Testis (tissue), 3 donors: Measurements from ENCODE around the gene MYDGF. TPM values are rescaled to one million over a fixed set of nuclear protein-coding genes. Genes with fewer than 3 reads are reported as not detected.
A peak's percentile ranks its signal among the peaks of the same experiment; 100 is the strongest.

Source experiments
- DNase-seq: peaks from one replicate; pipeline ENCODE4 v3.0.0-alpha.2; 2019
- H3K27ac ChIP-seq, 2 donors: fragments of 200-600 bp; sonication (generic); one replicate each; pipeline ENCODE4 v1.5.1; 2019
- H3K27me3 ChIP-seq: fragments of 200-600 bp; sonication (generic); one replicate; pipeline ENCODE4 v1.5.1; 2019
- H3K36me3 ChIP-seq: fragments of 200-600 bp; sonication (generic); one replicate; pipeline ENCODE4 v1.5.1; 2017; ENCODE audit warnings: low read depth; ENCODE audit errors: missing control alignments
- H3K4me1 ChIP-seq: fragments of 200-600 bp; sonication (generic); one replicate; pipeline ENCODE4 v1.5.1; 2019
- H3K4me3 ChIP-seq, 2 donors: fragments of 200-600 bp; sonication (generic); one replicate each; pipeline ENCODE4 v1.5.1; 2017 to 2019
- H3K9me3 ChIP-seq: fragments of 200-600 bp; sonication (generic); one replicate; pipeline ENCODE4 v1.5.1; 2017
- POLR2A ChIP-seq: fragments of 450-650 bp; IDR thresholded peaks from one replicate; pipeline ENCODE4 v1.6.1; 2017; ENCODE audit warnings: antibody characterized with exemption, mild to moderate bottlenecking, moderate library complexity
- WGBS, 2 donors: methylation state at CpG; one replicate each; pipeline ENCODE4 v1.1.5; 2018; 5-methylcytosine and 5-hydroxymethylcytosine counted together
- intact Hi-C: fragments of 100-400 bp; cut with DNase I; formaldehyde crosslinking; loops from one replicate; pipeline ENCODE4 v1.15.1; 2023; ENCODE audit warnings: low total_unique reads
- polyA plus RNA-seq: library from polyadenylated mRNA; stranded (reverse); fragments of 350-450 nt; fragmentation: Illumina TruSeq; extraction: RNeasy Lipid Tissue Mini Kit (QIAGEN cat#74804); gene quantifications from one replicate; pipeline ENCODE4 v1.2.3, GENCODE V29; 2014; ENCODE audit warnings: low read depth, low replicate concordance; ENCODE audit not compliant: insufficient read depth
- total RNA-seq, 2 donors: library from RNA; depleted of rRNA; stranded (reverse); fragments of >200 nt; gene quantifications; one replicate each; pipeline ENCODE4 v1.2.3, GENCODE V29; 2016
- TF ChIP-seq, protein P1 (sequence below), 3 experiments: fragments of 450-650 bp in 2 of 3; fragments of 200-600 bp in 1 of 3; sonication (generic) in 1 of 3; IDR thresholded peaks; one replicate each; pipeline ENCODE4 v1.5.1; 2016 to 2019; ENCODE audit warnings: antibody characterized with exemption in 3 of 3, mild to moderate bottlenecking in 2 of 3, moderate library complexity in 1 of 3

MYDGF gene
- total and polyA plus RNA-seq, 3 donors from 2014 or later: 51.6 to 87.0 (median 61.4) TPM

GRCh38 chr19:4633140-4633967, 36.8 kb downstream of the MYDGF start:
- H3K4me3 ChIP-seq: no peak overlapping the region
- no peaks in the 10 kb centered on the region for H3K36me3 ChIP-seq
- peaks cover under 1% of the 10 kb centered on the region for H3K4me1 ChIP-seq
- WGBS, 2 donors: 53 to 55% methylated on average over 14 of the region's 14 CpGs
- H3K27me3 ChIP-seq: no peaks in the 10 kb centered on the region
- no peak overlapping the region for H3K27ac ChIP-seq
- no peaks in the 10 kb centered on the region for H3K9me3 ChIP-seq
- intact Hi-C loops: no loop called here
- TF ChIP-seq, protein P1, sequence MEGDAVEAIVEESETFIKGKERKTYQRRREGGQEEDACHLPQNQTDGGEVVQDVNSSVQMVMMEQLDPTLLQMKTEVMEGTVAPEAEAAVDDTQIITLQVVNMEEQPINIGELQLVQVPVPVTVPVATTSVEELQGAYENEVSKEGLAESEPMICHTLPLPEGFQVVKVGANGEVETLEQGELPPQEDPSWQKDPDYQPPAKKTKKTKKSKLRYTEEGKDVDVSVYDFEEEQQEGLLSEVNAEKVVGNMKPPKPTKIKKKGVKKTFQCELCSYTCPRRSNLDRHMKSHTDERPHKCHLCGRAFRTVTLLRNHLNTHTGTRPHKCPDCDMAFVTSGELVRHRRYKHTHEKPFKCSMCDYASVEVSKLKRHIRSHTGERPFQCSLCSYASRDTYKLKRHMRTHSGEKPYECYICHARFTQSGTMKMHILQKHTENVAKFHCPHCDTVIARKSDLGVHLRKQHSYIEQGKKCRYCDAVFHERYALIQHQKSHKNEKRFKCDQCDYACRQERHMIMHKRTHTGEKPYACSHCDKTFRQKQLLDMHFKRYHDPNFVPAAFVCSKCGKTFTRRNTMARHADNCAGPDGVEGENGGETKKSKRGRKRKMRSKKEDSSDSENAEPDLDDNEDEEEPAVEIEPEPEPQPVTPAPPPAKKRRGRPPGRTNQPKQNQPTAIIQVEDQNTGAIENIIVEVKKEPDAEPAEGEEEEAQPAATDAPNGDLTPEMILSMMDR (IDR thresholded peaks at IDR 0.05): peak; percentile 46 to 69 (median 47)
- TF ChIP-seq POLR2A: no peak
- DNase-seq: peak; percentile 67

DNA sequence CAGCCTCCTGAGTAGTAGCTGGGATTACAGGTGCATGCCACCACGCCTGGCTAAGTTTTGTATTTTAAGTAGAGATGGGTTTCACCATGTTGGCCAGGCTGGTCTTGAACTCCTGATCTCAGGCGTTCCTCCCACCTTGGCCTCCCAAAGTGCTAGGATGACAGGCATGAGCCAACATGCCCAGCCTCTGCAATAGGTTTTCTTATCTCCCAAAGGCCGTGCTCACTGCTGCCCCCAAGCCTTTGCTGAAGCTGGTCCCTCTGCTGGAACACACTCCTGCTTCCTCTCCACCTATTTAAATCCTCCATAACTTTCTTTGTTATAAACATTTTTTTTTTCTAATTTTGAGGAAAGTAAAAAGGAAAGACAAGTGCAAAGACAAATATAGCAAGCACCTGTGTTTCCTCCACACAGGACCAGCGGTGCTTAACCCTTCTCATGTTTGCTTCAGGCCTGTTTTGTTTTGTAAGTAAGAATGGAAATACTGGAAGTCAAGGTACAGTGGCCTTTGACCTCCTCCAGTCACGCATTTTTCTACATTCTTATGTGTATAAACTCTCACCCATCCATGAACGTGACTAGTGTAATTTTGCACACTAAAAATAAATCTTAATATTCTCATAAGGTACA, 45.3 kb downstream of the MYDGF start:
- no peaks in the 10 kb centered on the region for H3K27me3 ChIP-seq
- intact Hi-C loops: no loop called here
- H3K9me3 ChIP-seq: no peaks in the 10 kb centered on the region
- TF ChIP-seq POLR2A: no peak
- TF ChIP-seq, protein P1 (IDR thresholded peaks at IDR 0.05): no peak
- no peak overlapping the region for H3K27ac ChIP-seq
- no peak overlapping the region for H3K4me3 ChIP-seq
- no peak for DNase-seq
- H3K36me3 ChIP-seq: no peaks in the 10 kb centered on the region
- no peaks in the 10 kb centered on the region for H3K4me1 ChIP-seq
- 59 to 76% methylated on average over 6 of the region's 6 CpGs for WGBS, 2 donors

DNA sequence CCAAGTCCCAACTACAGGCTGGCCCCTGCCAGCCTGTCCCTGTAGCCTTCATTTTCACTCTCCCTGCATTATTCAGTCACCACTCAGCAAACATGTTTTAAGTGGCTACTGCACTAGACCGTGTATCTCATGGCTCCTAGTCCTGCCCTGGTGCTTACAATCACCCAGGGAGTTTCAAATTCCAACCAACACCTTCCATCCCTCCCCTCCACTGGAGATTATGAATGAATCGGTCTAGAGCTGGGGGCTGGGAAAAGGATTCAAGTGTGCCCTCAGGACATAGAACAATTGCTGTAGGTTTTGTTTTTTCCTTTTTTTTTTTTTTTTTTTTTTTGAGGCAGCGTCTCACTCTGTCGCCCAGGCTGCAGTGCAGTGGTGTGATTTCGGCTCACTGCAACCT, 45.8 kb downstream of the MYDGF start:
- Histone ChIP-seq H3K4me3 (no peak overlapping the region), H3K27ac (no peak overlapping the region), H3K27me3 (no peaks in the 10 kb centered on the region), H3K36me3 (no peaks in the 10 kb centered on the region), H3K4me1 (no peaks in the 10 kb centered on the region), H3K9me3 (no peaks in the 10 kb centered on the region)
- TF ChIP-seq, protein P1 (IDR thresholded peaks at IDR 0.05): no peak
- no peak for TF ChIP-seq POLR2A
- intact Hi-C loops: no loop called here
- no peak for DNase-seq
- 80 to 81% methylated on average over 5 of the region's 5 CpGs for WGBS, 2 donors

DNA sequence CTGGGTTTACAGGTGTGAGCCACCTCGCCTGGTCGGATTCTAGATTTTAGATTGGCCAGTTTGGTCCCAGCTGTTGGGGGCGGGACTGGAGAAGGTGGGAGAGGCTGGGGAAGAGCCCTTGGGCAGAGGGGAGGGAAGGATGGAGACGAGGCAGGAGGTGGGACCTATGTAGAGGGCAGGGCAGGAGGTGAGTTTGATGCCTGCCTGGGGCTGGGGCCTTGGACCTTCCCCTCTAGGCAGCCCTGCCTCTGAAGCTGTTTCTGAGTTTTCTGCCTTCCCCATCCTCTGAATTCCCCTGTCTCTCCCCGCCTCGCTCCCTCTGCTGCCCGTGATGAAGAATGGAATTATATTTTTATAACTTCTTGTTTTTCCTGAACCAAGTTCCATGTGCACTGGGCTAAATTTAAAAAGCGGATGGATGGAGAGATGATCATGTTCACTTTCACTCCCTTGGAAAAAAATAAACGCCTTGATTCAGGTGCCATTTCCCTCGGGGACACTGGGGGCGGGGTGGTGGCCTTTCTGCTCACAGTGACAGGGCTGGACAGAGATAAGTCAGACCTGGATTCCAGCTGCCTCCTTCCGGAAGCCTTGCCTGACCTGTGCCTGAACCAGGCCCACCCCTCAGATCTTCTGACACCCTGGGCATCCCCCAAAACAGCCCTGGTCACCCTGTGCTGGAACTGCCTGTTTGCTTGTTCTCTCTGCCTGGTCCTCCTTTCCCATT, 47.3 kb downstream of the MYDGF start:
- Histone ChIP-seq H3K4me3 (no peak overlapping the region), H3K36me3 (no peaks in the 10 kb centered on the region), H3K4me1 (no peaks in the 10 kb centered on the region), H3K27ac (no peak overlapping the region), H3K9me3 (no peaks in the 10 kb centered on the region), H3K27me3 (no peaks in the 10 kb centered on the region)
- no peak for DNase-seq
- 39 to 49% methylated on average over 12 of the region's 12 CpGs for WGBS, 2 donors
- TF ChIP-seq POLR2A: no peak
- TF ChIP-seq, protein P1 (IDR thresholded peaks at IDR 0.05): no peak
- intact Hi-C loops: no loop called here
